ENCODE data around the gene ATP5F1D. TPM values are rescaled to one million over a fixed set of nuclear protein-coding genes. Genes with fewer than 3 reads are reported as not detected.

The ATP5F1D gene
- total and polyA plus RNA-seq, 9 donors, result 1.3 to 218 (median 138) TPM

GRCh38 chr19:1255186-1256161 is 13.9 kb downstream of the ATP5F1D start:
- intact Hi-C loops (cut with DNase I), result no loop called here
- Histone ChIP-seq H3K36me3 (no peaks in the 10 kb centered on the region), H3K27me3 (no peaks in the 10 kb centered on the region), H3K4me3 (no peak overlapping the region), H3K4me1 (ENCODE audit: insufficient read depth) (peaks cover 38% of the 10 kb centered on the region), H3K27ac (peak overlapping the region in 1 of 2 donors; percentile 4), H3K9me3 (no peaks in the 10 kb centered on the region)
- TF ChIP-seq EP300 (IDR thresholded peaks at IDR 0.05) (no peak), CTCF (IDR thresholded peaks at IDR 0.05) (no peak), POLR2A (IDR thresholded peaks at IDR 0.05) (no peak)
- DNase-seq, result peak in 1 of 5 donors; percentile 49
- WGBS, 3 donors, result 85 to 88% (median 87%) methylated on average over 43 to 52 of the region's 52 CpGs

GRCh38 chr19:1256646-1257474 is 15.3 kb downstream of the ATP5F1D start:
- Histone ChIP-seq H3K27me3 (no peaks in the 10 kb centered on the region), H3K9me3 (no peaks in the 10 kb centered on the region), H3K36me3 (no peaks in the 10 kb centered on the region), H3K27ac (no peak overlapping the region), H3K4me1 (ENCODE audit: insufficient read depth) (peaks cover 36% of the 10 kb centered on the region), H3K4me3 (no peak overlapping the region)
- intact Hi-C loops (cut with DNase I), result no loop called here
- TF ChIP-seq CTCF (IDR thresholded peaks at IDR 0.05) (no peak), EP300 (IDR thresholded peaks at IDR 0.05) (no peak), POLR2A (IDR thresholded peaks at IDR 0.05) (no peak)
- no peak for DNase-seq
- WGBS, 3 donors, result 78 to 84% (median 78%) methylated on average over 46 of the region's 46 CpGs

GRCh38 chr19:1257475-1258162 is 16.1 kb downstream of the ATP5F1D start:
- no peak overlapping the region for H3K4me3 ChIP-seq
- H3K27me3 ChIP-seq, result no peaks in the 10 kb centered on the region
- no peak for TF ChIP-seq POLR2A (IDR thresholded peaks at IDR 0.05)
- no peak for TF ChIP-seq EP300 (IDR thresholded peaks at IDR 0.05)
- TF ChIP-seq CTCF (IDR thresholded peaks at IDR 0.05), result no peak
- no peak for DNase-seq
- H3K27ac ChIP-seq, result peak overlapping the region; percentile 89 to 91
- intact Hi-C loops (cut with DNase I), result no loop called here
- 52 to 56% (median 54%) methylated on average over 23 of the region's 23 CpGs for WGBS, 3 donors
- no peaks in the 10 kb centered on the region for H3K9me3 ChIP-seq
- H3K36me3 ChIP-seq, result no peaks in the 10 kb centered on the region
- peaks cover 42% of the 10 kb centered on the region for H3K4me1 ChIP-seq (ENCODE audit: insufficient read depth)

GRCh38 chr19:1258163-1258492 is 16.6 kb downstream of the ATP5F1D start:
- Histone ChIP-seq H3K27me3 (no peaks in the 10 kb centered on the region), H3K27ac (peak overlapping the region; percentile 89 to 91), H3K9me3 (no peaks in the 10 kb centered on the region), H3K4me1 (ENCODE audit: insufficient read depth) (peaks cover 45% of the 10 kb centered on the region), H3K36me3 (no peaks in the 10 kb centered on the region), H3K4me3 (no peak overlapping the region)
- no peak for DNase-seq
- intact Hi-C loops (cut with DNase I), result no loop called here
- TF ChIP-seq POLR2A (IDR thresholded peaks at IDR 0.05), result no peak
- TF ChIP-seq EP300 (IDR thresholded peaks at IDR 0.05), result no peak
- no peak for TF ChIP-seq CTCF (IDR thresholded peaks at IDR 0.05)
- 43 to 56% (median 55%) methylated on average over 3 to 8 of the region's 8 CpGs for WGBS, 3 donors
